IMR-90 (cell line): Measurements from ENCODE around the gene TRIM75. TPM values are rescaled to one million over a fixed set of nuclear protein-coding genes. Genes with fewer than 3 reads are reported as not detected.
A peak's percentile ranks its signal among the peaks of the same experiment; 100 is the strongest.

Experiments
- ATAC-seq: fragments of 200-7000 bp; cut with Tn5 transposase; 2 replicates; pipeline ENCODE4 v1.9.1; 2020; ENCODE audit warnings: low read depth, mild to moderate bottlenecking, moderate library complexity
- BruUV-seq: library from RNA; stranded (reverse); fragments of 400-500 nt; replicated peaks from 2 replicates; lab custom pipeline; 2021; lab: Mats Ljungman, UMichigan
- CTCF ChIA-PET: fragments of 300-600 bp; formaldehyde crosslinking; extraction: SDS; loops from one replicate; lab custom pipeline; 2021; ENCODE audit warnings: antibody characterized with exemption; lab: Yijun Ruan, JAX
- POLR2A ChIA-PET: fragments of 300-600 bp; sonication (Branson Sonifier 250); formaldehyde crosslinking; loops from one replicate; lab custom pipeline; 2022; ENCODE audit warnings: antibody characterized with exemption; ENCODE audit not compliant: unreplicated experiment; lab: Charles Lee
- DNase-seq: peaks from one replicate; pipeline ENCODE4 v3.0.0; 2013
- H2AFZ ChIP-seq: replicated peaks from 2 replicates; pipeline ENCODE3; 2013; ENCODE audit warnings: low read length, mild to moderate bottlenecking; ENCODE audit not compliant: poor library complexity
- H2AK5ac ChIP-seq: 2 replicates; pipeline ENCODE4 v1.6.1; 2013; ENCODE audit warnings: low read depth, low read length, inconsistent platforms
- H2AK9ac ChIP-seq: replicated peaks from 2 replicates; pipeline ENCODE3; 2013; ENCODE audit warnings: mild to moderate bottlenecking, low read depth, low read length, moderate library complexity; ENCODE audit not compliant: poor library complexity
- H2BK120ac ChIP-seq: 2 replicates; pipeline ENCODE4 v1.6.1; 2013; ENCODE audit warnings: low read depth, low read length, inconsistent platforms
- H2BK15ac ChIP-seq: 3 replicates; pipeline ENCODE4 v1.6.1; 2013; ENCODE audit warnings: low read depth, low read length, inconsistent platforms
- H2BK20ac ChIP-seq: 2 replicates; pipeline ENCODE4 v1.6.1; 2013; ENCODE audit warnings: low read depth, mild to moderate bottlenecking, inconsistent platforms, low read length, moderate library complexity
- H2BK5ac ChIP-seq: 2 replicates; pipeline ENCODE4 v1.6.1; 2013; ENCODE audit warnings: mild to moderate bottlenecking, low read depth, low read length, inconsistent platforms; ENCODE audit not compliant: poor library complexity, severe bottlenecking
- H3K14ac ChIP-seq: replicated peaks from 2 replicates; pipeline ENCODE4 v1.6.1; 2013; ENCODE audit warnings: low read depth, low read length, inconsistent platforms
- H3K18ac ChIP-seq: 2 replicates; pipeline ENCODE4 v1.6.1; 2013; ENCODE audit warnings: low read depth, low read length, control low read depth
- H3K23ac ChIP-seq: 2 replicates; pipeline ENCODE4 v1.6.1; 2013; ENCODE audit warnings: low read depth, low read length, inconsistent platforms
- H3K27ac ChIP-seq: 2 replicates; pipeline ENCODE4 v1.5.1; 2013; ENCODE audit warnings: mild to moderate bottlenecking, control low read depth, low read length; ENCODE audit not compliant: insufficient read depth
- H3K27me3 ChIP-seq: 2 replicates; pipeline ENCODE4 v1.6.1; 2013; ENCODE audit warnings: low read length; ENCODE audit not compliant: control insufficient read depth, insufficient read depth
- H3K36me3 ChIP-seq: 2 replicates; pipeline ENCODE4 v1.6.1; 2013; ENCODE audit warnings: low read length, mixed read lengths; ENCODE audit not compliant: control insufficient read depth, insufficient read depth
- H3K4ac ChIP-seq: 2 replicates; pipeline ENCODE4 v1.6.1; 2013; ENCODE audit warnings: low read depth, low read length, inconsistent platforms
- H3K4me1 ChIP-seq: 2 replicates; pipeline ENCODE4 v1.6.1; 2013; ENCODE audit warnings: low read length, mixed read lengths; ENCODE audit not compliant: control insufficient read depth, insufficient read depth
- H3K4me2 ChIP-seq: 2 replicates; pipeline ENCODE4 v1.6.1; 2013; ENCODE audit warnings: low read depth, mild to moderate bottlenecking, control low read depth, low read length, moderate library complexity
- H3K4me3 ChIP-seq: 2 replicates; pipeline ENCODE4 v1.5.1; 2013; ENCODE audit warnings: low read depth, mild to moderate bottlenecking, control low read depth, low read length, moderate library complexity; ENCODE audit not compliant: insufficient read depth
- H3K56ac ChIP-seq: 2 replicates; pipeline ENCODE4 v1.6.1; 2013; ENCODE audit warnings: low read length, inconsistent platforms; ENCODE audit not compliant: insufficient read depth; ENCODE audit errors: extremely low read depth
- H3K79me1 ChIP-seq, 2 experiments: 2 replicates each; pipeline ENCODE4 v1.6.1; 2013; ENCODE audit warnings: low read length in 2 of 2, inconsistent platforms in 1 of 2, low read depth in 1 of 2
- H3K9ac ChIP-seq: 2 replicates; pipeline ENCODE4 v1.6.1; 2013; ENCODE audit warnings: low read depth, low read length, control low read depth
- H3K9me1 ChIP-seq: 2 replicates; pipeline ENCODE4 v1.6.1; 2013; ENCODE audit warnings: low read length, inconsistent platforms; ENCODE audit not compliant: insufficient read depth
- H3K9me3 ChIP-seq: 2 replicates; pipeline ENCODE4 v1.6.1; 2013; ENCODE audit warnings: low read length; ENCODE audit not compliant: control insufficient read depth, insufficient read depth
- H4K20me1 ChIP-seq: 2 replicates; pipeline ENCODE4 v1.6.1; 2013; ENCODE audit warnings: low read length, inconsistent platforms; ENCODE audit not compliant: insufficient read depth
- H4K5ac ChIP-seq: 2 replicates; pipeline ENCODE4 v1.6.1; 2013; ENCODE audit warnings: mild to moderate bottlenecking, low read depth, low read length, control low read depth
- H4K8ac ChIP-seq, 2 experiments: 2 replicates each; pipeline ENCODE4 v1.6.1; 2013; ENCODE audit warnings: low read depth in 2 of 2, low read length in 2 of 2, control low read depth in 1 of 2, inconsistent platforms in 1 of 2
- H4K91ac ChIP-seq: 2 replicates; pipeline ENCODE4 v1.6.1; 2013; ENCODE audit warnings: low read depth, low read length, inconsistent platforms; ENCODE audit not compliant: insufficient read depth
- BHLHE40 ChIP-seq: fragments of 150-350 bp; IDR thresholded peaks from 2 replicates; pipeline ENCODE4 v1.6.1; 2016; ENCODE audit warnings: mild to moderate bottlenecking, low read depth, low read length
- CEBPB ChIP-seq: IDR thresholded peaks from 2 replicates; pipeline ENCODE4 v1.6.1; 2012; ENCODE audit warnings: low read depth, low read length, improper control_type of control experiment
- CHD1 ChIP-seq: IDR thresholded peaks from 2 replicates; pipeline ENCODE4 v1.6.1; 2012; ENCODE audit warnings: low read depth, low read length, improper control_type of control experiment
- FOS ChIP-seq: fragments of 150-350 bp; IDR thresholded peaks from 2 replicates; pipeline ENCODE4 v1.6.1; 2016; ENCODE audit warnings: low read depth, low read length
- MAFK ChIP-seq: IDR thresholded peaks from 2 replicates; pipeline ENCODE4 v1.6.1; 2012; ENCODE audit warnings: low read depth, low read length, improper control_type of control experiment
- MAZ ChIP-seq: IDR thresholded peaks from 2 replicates; pipeline ENCODE4 v1.6.1; 2012; ENCODE audit warnings: low read depth, mild to moderate bottlenecking, low read length, improper control_type of control experiment, moderate library complexity, borderline replicate concordance
- MXI1 ChIP-seq: IDR thresholded peaks from 2 replicates; pipeline ENCODE4 v1.6.1; 2012; ENCODE audit warnings: low read depth, mild to moderate bottlenecking, low read length, moderate library complexity, borderline replicate concordance
- NFE2L2 ChIP-seq: fragments of 150-350 bp; IDR thresholded peaks from 2 replicates; pipeline ENCODE4 v1.6.1; 2016; ENCODE audit warnings: low read depth, mild to moderate bottlenecking, low read length
- POLR2A ChIP-seq: IDR thresholded peaks from 2 replicates; pipeline ENCODE4 v1.6.1; 2012; ENCODE audit warnings: mild to moderate bottlenecking, low read depth, low read length
- RAD21 ChIP-seq: IDR thresholded peaks from 2 replicates; pipeline ENCODE4 v1.6.1; 2012; ENCODE audit warnings: low read length, improper control_type of control experiment
- RCOR1 ChIP-seq: IDR thresholded peaks from 2 replicates; pipeline ENCODE4 v1.6.1; 2012; ENCODE audit warnings: mild to moderate bottlenecking, low read length, improper control_type of control experiment; ENCODE audit not compliant: insufficient replicate concordance
- RFX5 ChIP-seq: IDR thresholded peaks from 2 replicates; pipeline ENCODE4 v1.8.0; 2012; ENCODE audit warnings: low read depth, mild to moderate bottlenecking, low read length, moderate library complexity
- SMC3 ChIP-seq: fragments of 150-350 bp; IDR thresholded peaks from 2 replicates; pipeline ENCODE4 v1.6.1; 2016; ENCODE audit warnings: low read depth, mild to moderate bottlenecking, antibody characterized with exemption, low read length, moderate library complexity
- USF2 ChIP-seq: fragments of 150-350 bp; IDR thresholded peaks from 2 replicates; pipeline ENCODE4 v1.6.1; 2017; ENCODE audit warnings: mild to moderate bottlenecking, antibody characterized with exemption, low read length, low read depth
- WGBS, 2 experiments: methylation state at CpG; one replicate each; pipeline versions ENCODE4 v1.1.5 to v1.1.7; 2013; ENCODE audit warnings: missing lambda C conversion rate in 2 of 2; ENCODE audit not compliant: insufficient read length in 1 of 2; ENCODE audit errors: extremely low coverage in 2 of 2; 5-methylcytosine and 5-hydroxymethylcytosine counted together
- dilution Hi-C: fragments of 300-500 bp; cut with HindIII; formaldehyde crosslinking; loops from one replicate; pipeline ENCODE4 v1.14.3; 2018; ENCODE audit warnings: low sequenced_read_pairs; ENCODE audit not compliant: unreplicated experiment
- in situ Hi-C: fragments of 300-500 bp; cut with MboI; formaldehyde crosslinking; loops from 3 replicates; pipeline ENCODE4 v1.14.3; 2019; ENCODE audit warnings: low sequenced_read_pairs, inconsistent platforms, mixed read lengths
- intact Hi-C: fragments of 100-400 bp; cut with micrococcal nuclease; formaldehyde crosslinking; loops from 2 replicates; pipeline ENCODE4 v1.10.0; 2022
- polyA plus RNA-seq, 3 experiments: library from polyadenylated mRNA; depleted of rRNA; stranded (reverse); fragments of >200 nt; gene quantifications; 2 replicates each; pipeline ENCODE4 v1.2.3, GENCODE V29; 2012; ENCODE audit warnings: low replicate concordance in 1 of 3
- total RNA-seq: library from RNA; depleted of rRNA; stranded (reverse); fragments of >200 nt; gene quantifications from 2 replicates; pipeline ENCODE4 v1.2.3, GENCODE V29; 2012
- TF ChIP-seq, protein P1 (sequence below): conservative IDR thresholded peaks from 2 replicates; pipeline ENCODE4 v1.5.1; 2012; ENCODE audit warnings: mild to moderate bottlenecking, low read depth, low read length, improper control_type of control experiment
- TF ChIP-seq, protein P2 (sequence below): fragments of 150-350 bp; IDR thresholded peaks from 2 replicates; pipeline ENCODE4 v1.6.1; 2016; ENCODE audit warnings: low read depth, mild to moderate bottlenecking, low read length, moderate library complexity, borderline replicate concordance

TRIM75 gene
- total and polyA plus RNA-seq, 2 of the 4 experiments (the other 2 are of a cell fraction), result not detected

DNA sequence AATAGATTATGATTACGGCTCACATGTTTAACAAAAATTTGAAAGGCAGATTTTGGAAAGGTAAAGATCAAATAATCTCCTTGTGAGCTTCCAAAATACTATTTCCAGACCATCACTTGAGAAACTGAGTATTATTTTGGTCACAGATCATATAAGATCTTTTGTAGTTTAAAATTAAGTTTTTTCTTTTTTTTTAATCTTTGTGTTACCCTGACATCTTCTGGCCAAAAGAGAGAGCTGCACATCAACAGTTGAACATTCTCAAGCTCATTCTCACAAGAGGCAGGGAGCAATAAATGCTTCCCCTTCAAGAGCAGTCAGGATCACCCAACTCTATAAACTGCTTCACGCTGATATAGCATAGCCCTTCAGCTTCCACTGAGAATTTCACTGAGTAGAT lies 43.1 kb downstream of the TRIM75 start:
- H3K18ac ChIP-seq, result no peak overlapping the region
- no peak overlapping the region for H2AK9ac ChIP-seq
- H2AFZ ChIP-seq, result no peak overlapping the region
- no peaks in the 10 kb centered on the region for H3K4me1 ChIP-seq
- peak; percentile 69 for ATAC-seq
- H2BK15ac ChIP-seq, result no peak overlapping the region
- H3K9me1 ChIP-seq, result no peaks in the 10 kb centered on the region
- no peak overlapping the region for H3K4me3 ChIP-seq
- H2BK120ac ChIP-seq, result no peak overlapping the region
- H3K79me1 ChIP-seq, result no peaks in the 10 kb centered on the region
- no peak overlapping the region for H4K8ac ChIP-seq
- no peak overlapping the region for H3K4me2 ChIP-seq
- H3K9ac ChIP-seq, result no peak overlapping the region
- H4K20me1 ChIP-seq, result no peaks in the 10 kb centered on the region
- peak; percentile 44 for DNase-seq
- H3K36me3 ChIP-seq, result no peaks in the 10 kb centered on the region; the same call in 1 of the 2 replicates
- no peaks in the 10 kb centered on the region for H3K27me3 ChIP-seq
- no peak for TF ChIP-seq FOS
- no peak for TF ChIP-seq MAZ
- no peak for TF ChIP-seq RFX5
- no peak for TF ChIP-seq CEBPB
- peak; percentile 52 for TF ChIP-seq RAD21
- no peak for TF ChIP-seq MAFK
- no peak for TF ChIP-seq NFE2L2
- TF ChIP-seq CHD1, result no peak
- no peak for TF ChIP-seq RCOR1
- TF ChIP-seq MXI1, result no peak
- TF ChIP-seq POLR2A, result no peak
- TF ChIP-seq USF2, result no peak
- TF ChIP-seq, protein P1, sequence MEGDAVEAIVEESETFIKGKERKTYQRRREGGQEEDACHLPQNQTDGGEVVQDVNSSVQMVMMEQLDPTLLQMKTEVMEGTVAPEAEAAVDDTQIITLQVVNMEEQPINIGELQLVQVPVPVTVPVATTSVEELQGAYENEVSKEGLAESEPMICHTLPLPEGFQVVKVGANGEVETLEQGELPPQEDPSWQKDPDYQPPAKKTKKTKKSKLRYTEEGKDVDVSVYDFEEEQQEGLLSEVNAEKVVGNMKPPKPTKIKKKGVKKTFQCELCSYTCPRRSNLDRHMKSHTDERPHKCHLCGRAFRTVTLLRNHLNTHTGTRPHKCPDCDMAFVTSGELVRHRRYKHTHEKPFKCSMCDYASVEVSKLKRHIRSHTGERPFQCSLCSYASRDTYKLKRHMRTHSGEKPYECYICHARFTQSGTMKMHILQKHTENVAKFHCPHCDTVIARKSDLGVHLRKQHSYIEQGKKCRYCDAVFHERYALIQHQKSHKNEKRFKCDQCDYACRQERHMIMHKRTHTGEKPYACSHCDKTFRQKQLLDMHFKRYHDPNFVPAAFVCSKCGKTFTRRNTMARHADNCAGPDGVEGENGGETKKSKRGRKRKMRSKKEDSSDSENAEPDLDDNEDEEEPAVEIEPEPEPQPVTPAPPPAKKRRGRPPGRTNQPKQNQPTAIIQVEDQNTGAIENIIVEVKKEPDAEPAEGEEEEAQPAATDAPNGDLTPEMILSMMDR, result peak; percentile 60
- peak; percentile 33; the same call in 1 of the 2 replicates for TF ChIP-seq SMC3
- TF ChIP-seq, protein P2, sequence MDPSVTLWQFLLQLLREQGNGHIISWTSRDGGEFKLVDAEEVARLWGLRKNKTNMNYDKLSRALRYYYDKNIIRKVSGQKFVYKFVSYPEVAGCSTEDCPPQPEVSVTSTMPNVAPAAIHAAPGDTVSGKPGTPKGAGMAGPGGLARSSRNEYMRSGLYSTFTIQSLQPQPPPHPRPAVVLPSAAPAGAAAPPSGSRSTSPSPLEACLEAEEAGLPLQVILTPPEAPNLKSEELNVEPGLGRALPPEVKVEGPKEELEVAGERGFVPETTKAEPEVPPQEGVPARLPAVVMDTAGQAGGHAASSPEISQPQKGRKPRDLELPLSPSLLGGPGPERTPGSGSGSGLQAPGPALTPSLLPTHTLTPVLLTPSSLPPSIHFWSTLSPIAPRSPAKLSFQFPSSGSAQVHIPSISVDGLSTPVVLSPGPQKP, result no peak
- no peak for TF ChIP-seq BHLHE40
- no peak overlapping the region for H3K23ac ChIP-seq
- no peak overlapping the region for H2BK5ac ChIP-seq
- no TSS peak for BruUV-seq
- in situ Hi-C loops (loop anchor here (10.0 kb wide), 1 partner anchor 322 kb away; no protein-coding TSS in a partner anchor), dilution Hi-C loops (no loop called here), intact Hi-C loops (loop anchor here (1.0 to 5.0 kb wide), 3 partner anchors 317 to 1539 kb away; no protein-coding TSS in a partner anchor)
- H3K9me3 ChIP-seq, result no peaks in the 10 kb centered on the region
- POLR2A ChIA-PET, result interaction anchor here (0.6 kb wide), 1 partner anchor 16 kb away, joined by 3 read pairs; no protein-coding TSS in a partner anchor
- H4K91ac ChIP-seq, result no peak overlapping the region
- no peak overlapping the region for H3K27ac ChIP-seq
- WGBS, 2 experiments, result 50% methylated on average over 1 of the region's 2 CpGs; no CpG with 5 or more reads in 1 of the 2 experiments
- H3K4ac ChIP-seq, result no peak overlapping the region
- no peak overlapping the region for H3K56ac ChIP-seq
- H4K5ac ChIP-seq, result no peak overlapping the region
- H3K14ac ChIP-seq, result no peak overlapping the region
- no peak overlapping the region for H2BK20ac ChIP-seq
- CTCF ChIA-PET, result interaction anchor here (0.6 to 1.3 kb wide), 13 partner anchors 11 to 1110 kb away, joined by 3 to 7 read pairs (median 3); partner anchors contain the start of genes TMEM192 and TRIM61
- no peak overlapping the region for H2AK5ac ChIP-seq
